CD4-positive, alpha-beta T cell treated with Interleukin-21 for 1 hour (primary cell): ENCODE data around the gene A3GALT2.

Experiments used
- DNase-seq: peaks from one replicate; pipeline ENCODE4 v3.0.0-alpha.2; 2020

A3GALT2 gene

DNA sequence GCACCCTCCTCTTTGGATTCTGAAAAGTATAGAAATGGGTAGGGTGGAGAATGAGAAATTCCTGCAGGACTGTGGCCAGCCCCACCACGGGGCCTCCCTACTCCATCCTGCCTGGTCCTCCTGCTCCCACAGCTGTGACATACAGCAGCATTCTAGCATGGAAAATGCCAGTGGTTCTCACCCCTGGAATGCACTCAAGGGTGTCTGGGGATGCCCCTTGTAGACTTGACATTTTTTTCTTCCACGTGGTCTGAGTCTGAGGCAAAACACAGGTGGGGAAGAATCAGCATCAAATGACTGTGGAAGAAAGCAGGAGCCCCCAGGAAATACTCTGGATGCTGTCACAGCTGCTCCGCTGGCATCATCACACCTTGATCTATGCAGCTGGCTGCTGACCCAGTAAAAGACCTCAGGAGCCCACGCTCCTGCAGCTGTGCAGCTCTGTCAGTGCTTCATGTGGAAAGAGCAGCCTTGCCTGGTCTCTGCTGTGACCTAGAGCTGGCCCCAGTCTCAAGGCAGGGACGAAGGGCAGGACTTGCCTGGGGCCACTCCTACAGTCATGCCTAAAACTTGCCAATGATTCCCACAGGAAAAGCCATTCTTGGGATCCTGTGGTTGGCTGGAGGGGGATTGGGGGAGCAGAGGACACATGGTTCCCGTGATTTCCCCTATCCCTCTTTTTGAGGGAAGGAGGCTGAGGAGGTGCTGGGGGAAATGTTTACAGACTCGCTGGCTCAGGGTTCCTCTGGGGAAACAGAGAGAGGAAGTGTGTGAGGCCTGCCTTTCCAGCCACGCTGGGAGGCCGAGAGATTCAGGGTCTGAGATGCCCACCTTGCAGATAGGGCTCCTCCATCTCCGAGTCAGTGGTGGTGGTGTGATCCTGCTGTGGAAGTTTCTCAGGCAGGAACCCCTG, 10.8 kb upstream of the A3GALT2 start:
- DNase-seq = no peak

DNA sequence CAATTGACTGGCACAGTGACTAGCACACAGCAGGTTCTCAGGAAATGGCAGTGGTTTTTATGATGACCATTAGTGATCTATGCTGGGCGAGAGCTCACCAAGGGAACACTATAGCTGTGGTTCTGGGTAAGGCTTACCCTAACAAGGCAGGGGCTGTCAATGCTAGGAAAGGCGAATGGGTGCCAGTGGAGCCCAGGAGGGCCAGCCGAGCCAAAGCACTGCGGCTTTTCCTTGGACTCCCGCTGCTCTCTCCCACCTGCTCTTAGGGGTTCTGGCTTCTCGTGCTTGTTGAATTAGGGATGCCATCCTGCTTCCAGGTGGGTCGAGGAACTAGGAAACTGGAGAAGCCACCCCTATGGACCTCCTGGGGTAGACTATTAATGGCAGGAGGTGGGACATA, 10.0 kb upstream of the A3GALT2 start:
- DNase-seq = no peak

DNA sequence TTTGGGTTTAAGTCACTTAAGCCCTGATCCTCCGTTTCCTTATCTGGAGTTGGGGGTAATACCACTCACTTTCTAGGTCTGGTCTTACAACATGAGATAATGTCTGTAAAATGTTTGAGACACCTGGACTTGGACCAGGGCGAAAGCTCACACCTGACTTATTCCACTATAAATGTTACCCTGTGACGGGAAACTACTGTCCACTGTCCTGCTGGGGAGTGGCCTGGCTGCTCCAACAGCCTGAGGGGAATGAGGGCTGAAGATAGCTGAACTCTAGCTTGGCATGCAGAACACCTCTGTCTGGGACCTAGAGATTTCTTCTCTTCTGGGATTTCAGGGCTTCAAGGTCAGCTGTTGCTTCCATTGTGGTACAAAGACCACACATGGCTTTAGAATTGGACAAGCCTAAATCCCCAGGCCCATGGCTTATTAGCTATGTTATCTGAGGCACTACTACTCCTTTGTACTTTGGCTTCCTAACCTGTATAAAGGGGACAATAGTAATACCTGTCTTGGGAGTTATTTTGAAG, 9.5 kb upstream of the A3GALT2 start:
- DNase-seq = no peak

DNA sequence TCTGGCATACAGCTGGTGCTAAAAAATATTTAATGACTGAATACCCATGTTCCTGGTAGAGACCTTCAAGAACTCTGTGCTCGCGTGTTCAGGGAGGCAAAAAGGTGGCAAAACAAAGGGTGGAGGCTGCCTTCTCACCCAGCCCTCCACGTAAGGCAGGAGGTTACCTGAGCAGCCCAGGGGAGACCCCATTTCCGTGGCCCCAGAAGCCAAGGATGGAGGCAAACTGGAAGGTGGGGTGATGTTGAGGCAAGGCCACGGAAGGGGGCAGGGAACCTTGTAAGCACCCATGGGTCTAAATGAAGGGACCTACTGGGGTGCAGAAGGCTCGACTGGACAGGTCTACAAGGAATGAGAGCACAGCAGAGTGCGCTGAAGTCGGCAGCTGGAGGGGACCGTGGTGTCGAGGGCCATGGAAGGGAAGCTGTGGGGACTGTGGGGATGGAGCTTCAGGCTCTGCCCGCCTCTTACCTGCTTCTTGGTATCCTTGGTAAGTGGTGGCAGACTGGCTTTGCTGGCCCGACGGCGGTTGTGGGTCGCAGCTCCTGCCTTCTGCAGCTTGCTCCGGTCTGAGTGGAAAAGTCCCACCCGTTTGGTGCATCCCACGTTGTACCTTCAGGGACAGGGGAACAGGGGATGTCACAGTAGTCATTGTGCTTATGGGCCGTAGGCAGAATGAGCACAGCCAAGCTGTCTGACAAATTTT, 8.9 kb upstream of the A3GALT2 start:
- DNase-seq = no peak

DNA sequence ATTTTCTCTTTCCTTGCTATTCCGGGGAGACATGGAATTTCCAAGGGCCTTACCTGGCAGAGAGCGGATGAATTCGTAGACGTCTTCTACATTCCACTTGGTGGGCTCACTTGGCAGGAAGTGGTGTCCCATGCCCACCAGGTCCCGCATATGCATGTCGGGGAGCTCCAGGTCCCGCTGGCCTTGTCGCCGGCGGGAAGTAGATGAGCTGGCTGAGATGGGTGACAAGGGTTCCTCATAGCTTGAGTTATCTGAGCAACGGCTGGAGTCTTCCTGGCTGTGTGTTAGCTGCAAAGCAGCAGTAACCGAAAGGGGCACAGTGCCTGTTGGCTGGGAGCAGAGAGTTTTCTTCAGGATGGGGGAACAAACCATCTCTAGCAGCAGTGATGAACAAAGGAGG, 7.9 kb upstream of the A3GALT2 start:
- no peak for DNase-seq

DNA sequence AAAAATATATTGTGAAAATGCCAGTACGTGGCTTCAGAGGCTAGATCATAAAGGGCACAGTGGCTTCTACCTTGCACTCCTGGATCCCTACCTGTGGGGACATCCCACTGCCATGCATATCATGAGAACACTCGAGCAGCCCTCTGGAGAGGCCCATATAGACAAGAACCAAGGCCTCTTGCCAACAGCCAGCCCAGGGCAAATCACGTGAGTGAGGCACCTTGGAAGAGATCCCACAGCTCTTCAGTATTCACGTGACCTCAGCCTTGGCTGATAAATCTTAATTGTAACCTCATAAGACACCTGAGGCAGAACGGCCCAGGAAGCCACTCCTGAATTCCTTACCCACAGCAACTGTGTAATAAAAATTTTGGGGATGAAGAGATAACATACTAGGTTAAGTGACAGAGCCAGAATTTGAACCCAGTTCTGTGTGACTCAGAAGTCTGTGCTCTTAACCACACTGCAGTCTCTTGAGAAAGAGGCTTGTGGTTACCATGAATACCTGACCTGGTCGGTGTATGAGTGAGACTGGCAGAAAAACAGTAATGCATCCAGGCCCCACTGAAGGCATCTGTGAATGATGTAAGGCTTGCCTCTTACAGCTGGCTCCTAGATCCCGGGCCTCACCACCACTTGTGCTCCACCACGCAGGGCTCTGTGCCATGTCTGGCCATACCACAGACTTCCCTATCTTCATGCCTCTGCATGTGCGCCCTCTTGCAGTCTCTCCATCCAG, 6.9 kb upstream of the A3GALT2 start:
- DNase-seq = no peak

DNA sequence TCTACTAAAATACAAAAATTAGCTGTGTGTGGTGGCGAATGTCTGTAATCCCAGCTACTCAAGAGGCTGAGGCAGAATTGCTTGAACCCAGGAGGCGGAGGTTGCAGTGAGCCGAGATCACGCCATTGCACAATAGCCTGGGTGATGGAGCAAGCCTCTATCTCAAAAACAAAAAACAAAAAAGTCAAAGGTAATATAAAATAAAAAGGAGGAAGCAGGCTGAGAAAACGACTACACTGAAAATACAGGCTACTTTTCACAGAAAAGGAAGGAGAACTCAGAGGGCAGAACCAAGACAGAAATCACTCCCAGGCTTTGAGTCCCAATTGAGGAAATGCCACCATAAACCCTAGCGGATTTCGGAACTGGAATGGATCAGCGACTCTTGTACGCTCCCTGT, 5.9 kb upstream of the A3GALT2 start:
- no peak for DNase-seq

DNA sequence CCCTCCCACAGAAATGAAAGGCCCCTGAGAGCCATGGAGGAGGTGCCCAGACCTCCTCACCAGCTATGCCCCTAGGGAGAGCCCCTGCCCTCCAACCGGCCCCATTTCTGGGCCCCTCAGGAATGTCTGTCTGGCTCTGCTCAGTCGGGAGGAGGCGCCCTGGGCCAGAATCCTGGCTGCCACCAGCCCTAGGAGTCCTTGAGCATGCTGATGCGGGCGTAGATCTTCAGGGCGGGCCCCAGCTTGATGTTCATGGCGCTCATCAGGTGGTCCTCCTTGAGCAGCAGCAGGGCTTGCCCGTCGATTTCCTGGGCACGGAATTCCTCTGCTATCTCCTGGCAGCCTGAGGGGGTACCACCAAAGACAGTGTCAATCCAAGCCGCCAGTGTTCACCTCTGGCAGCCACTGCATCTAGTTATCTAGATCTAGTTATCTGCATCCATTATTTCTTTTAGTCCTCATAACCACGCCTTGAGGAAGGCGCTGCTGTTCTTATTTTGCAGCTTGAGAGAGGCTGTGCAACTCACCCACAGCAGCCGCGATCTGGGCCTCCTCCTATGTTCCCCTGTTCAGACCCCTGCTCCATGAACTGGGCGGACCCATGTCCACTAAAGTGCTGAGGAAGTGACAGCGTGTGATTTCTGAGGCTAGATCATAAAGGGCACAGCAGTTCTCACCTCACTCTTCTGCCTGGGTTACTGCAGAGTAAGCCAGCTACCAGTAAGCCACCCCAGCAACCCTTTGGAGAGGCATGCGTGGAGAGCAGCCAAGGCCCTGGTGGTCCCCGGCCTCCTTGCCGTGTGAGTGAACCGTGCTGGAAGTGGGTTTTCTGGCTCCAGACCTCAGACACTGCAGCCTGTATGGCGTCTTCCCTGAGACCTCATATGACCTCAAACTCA, 4.0 kb upstream of the A3GALT2 start:
- no peak for DNase-seq

DNA sequence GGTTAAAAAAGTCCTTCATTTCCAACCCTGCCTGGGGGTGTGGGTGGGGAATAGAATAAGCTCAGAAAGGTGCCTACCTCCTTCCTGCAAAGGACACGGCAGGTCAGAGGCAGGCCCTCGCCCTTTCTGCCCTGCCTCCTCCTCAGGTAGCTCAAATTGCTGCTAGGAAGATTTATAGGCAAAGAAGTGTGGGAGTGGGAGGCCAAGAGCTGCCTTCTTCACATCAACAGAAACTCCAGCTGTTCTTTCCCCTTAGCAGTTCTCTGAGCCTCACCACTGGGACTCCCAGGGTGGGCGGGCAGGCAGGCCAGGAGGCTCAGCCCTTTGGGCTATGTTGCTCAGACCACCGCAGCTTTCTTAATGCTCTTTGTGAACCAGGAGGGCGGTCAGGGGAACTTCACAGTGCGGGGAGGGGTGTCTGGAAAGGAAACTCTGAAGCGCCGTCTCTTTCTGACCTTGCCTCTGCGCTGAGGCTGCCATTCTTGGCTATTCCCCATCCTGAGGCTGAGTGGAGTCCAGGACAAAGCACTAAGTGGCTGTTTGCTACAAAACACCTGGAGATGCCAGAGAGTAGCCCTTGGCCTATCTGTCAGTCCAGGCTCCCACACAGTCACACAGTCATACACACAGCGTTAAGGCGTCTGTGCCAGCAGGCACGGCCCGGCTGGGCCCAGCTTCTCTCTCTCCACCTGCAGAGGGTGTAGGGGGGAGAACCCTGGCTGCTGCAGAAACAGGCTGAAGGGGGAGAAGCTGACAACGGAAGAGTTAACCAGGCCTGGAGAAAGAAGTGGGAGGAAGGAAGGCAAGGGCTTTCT, 3.0 kb upstream of the A3GALT2 start:
- no peak for DNase-seq

DNA sequence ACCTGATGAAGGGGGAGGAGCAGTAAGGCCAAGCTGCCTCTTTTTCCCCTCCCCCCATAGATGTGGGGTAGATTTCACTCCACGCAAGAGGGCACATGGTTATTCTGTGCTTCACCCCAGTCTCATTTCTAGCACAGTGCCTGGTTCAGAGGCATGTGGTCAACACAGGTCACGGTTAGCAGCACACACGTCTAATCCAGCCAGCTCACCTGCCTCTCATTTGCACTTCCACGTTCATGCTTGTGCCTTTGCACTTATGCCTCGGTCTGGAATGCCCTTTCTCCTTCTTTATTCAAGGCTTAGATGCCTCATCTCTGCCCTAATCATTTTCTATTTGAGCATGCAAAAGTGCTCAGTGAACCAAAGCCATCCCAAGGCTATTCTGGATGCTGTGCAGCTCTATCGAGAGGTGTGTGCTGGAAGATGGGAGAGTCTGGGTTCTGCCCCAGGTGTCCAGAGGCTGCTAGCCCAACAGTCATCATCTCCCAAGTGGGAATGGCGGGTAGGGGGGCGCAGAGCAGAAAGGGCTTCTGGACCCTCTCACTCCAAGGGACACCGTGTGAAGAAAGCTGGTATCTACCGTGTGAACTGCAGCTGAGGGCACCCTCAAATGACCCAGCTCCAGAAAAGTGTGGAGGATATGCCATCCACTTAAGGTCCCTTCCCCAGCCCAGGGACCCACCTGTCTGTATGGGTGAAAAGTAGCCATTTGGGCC, 2.1 kb upstream of the A3GALT2 start:
- no peak for DNase-seq

DNA sequence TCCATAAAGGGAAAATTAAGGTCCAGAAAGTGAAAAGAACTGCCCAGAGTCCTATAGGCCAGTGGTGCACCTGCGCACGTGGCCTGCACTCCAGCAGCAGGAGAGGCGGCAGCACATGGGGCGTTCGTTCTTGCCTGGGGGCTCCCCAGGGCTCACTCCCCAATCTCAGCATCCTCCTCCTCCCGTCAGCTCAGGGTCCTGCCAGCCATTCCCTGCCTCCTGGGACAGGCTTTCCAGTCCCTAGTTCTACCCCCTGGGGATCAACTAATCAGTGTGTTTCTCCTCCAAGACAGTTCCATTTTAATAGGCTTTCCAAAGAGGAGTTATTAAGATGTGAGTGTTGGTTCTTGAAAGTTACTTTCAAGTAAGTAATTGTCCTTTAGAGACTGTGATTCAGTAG, 1.2 kb upstream of the A3GALT2 start:
- no peak for DNase-seq

DNA sequence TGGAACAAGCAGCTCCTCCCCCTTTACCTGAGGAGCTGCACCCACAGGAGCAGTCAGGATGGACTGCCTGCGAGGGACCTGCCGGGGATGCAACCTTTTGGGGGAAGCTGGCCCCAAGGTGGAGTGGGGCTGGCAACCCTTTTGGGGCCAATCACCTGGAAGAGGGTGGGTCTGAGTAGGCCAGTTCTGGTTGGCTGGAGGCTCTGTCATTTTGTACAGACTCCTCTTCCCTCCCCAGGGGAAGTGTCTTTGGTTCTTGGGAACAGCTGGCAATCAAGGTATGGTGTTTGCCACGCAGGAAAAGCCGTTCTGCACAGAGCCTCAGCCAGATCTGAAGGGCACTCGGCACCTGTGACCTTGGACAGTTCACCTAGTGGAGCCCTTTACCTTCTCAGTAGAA, 280 bp upstream of the A3GALT2 start:
- DNase-seq = no peak

DNA sequence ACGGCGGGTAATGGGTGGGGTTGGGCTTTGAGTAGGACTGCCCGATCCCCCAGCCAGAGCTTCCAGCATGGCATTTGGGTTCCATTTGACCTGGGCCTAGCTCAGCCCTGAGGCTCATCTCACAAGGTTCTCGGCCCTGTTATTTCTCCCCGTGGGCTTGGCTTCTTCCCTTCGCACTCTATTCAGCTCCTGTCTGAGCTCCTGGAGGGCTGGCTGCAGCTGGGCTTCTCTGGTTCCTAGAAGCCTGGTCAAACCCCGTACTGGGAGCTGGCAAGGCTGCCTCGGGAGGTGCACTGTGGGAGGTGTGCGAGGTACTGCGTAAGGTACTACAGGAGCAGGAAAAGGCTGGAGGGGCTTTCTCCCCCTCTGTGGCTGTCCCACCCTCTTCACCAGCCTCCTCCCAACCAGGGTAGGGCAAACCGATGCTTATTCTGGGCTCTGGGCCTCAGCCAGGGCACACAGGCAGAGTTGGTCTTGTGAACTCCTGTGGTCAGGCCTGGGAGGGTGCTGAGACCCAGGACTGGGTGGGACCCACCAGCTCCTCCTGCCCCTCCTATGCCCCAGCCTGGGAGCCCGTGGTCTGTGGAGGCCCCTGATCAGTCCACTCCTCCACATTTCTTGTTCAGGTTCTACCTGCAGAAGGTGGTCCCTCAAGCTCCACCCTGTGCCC, 814 bp downstream of the A3GALT2 start:
- DNase-seq = no peak

DNA sequence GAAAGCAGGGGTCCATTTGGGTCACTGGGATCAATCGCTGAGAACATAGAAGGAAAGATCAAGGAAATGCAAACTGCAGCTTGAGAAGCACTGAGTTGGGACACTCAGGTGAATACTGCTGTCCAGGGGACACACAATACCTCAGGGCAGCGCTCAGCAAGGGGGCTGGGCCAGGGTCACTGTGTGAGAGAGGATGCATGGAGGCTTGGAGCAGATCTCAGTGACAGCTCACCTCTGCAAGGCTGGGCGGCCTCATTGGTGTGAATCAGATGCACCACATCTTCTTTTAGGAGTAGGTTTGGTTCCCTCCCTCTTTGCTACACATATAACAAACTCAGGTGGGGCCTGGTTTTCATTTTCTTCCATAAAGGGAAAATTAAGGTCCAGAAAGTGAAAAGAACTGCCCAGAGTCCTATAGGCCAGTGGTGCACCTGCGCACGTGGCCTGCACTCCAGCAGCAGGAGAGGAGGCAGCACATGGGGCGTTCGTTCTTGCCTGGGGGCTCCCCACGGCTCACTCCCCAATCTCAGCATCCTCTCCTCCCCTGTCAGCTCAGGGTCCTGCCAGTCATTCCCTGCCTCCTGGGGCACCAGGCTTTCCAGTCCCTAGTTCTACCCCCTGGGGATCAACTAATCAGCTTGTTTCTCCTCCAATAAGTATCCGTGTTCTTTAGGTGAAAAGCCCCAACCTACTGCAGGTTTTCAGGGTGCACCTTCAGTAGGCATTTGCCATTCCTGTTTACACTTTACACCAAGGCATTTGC, 1.5 kb downstream of the A3GALT2 start:
- DNase-seq = no peak

DNA sequence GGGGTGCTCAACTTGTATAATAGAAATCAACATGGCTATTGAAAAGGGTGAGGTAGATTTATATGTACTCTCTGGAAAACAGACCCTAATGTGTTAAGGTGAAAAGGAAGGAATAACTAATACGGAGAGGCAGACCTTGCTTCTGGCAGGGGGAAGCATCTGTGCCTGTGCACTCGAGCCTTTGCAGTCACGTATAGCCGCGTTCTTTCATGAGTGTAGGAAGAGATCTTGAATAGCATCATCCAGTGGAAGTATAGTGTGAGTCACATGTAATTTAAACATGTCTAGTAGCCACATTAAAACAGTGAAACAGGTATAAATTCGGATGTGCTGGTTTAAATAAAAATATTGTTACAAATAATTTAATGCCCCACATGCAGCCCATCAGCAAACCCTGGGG, 3.0 kb downstream of the A3GALT2 start:
- no peak for DNase-seq

DNA sequence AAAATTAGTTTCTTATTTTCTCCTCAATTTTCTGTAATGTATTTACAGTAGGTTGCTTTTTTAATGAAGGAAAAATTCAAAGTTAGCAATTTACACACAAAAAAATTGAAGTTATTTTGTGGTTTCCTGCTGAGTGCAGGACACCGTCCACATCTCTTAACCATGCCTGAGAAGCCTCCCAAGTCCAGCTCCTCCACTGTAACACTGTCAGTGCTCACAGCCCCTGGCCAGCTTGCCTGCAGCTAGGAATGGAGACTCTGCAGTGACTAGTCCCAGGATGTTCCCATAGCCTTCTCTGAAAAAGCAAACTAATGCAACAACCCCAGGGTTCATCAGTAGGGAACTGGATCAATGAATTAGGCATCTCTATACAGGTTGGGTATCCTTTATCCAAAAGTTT, 3.5 kb downstream of the A3GALT2 start:
- DNase-seq = no peak

DNA sequence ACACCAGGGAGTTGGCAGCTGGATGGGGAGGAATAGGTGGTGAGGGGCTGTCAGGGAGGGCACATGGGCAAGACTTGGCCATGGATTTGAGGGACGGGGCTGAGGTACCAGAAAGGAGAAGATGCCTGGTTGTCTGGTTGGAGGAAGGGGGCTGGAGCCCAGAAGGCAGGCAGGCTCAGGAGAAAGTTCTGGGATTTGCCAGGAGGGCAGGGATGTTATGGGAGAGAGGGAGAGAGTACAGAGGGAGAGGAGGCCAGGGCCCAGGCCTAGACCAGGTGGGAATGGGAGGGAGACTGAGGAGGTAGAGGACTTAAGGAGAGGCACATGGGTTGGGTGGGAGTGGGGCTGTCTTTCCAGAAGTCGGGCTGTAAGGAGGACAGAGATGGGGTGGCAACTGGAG, 4.3 kb downstream of the A3GALT2 start:
- DNase-seq = no peak

DNA sequence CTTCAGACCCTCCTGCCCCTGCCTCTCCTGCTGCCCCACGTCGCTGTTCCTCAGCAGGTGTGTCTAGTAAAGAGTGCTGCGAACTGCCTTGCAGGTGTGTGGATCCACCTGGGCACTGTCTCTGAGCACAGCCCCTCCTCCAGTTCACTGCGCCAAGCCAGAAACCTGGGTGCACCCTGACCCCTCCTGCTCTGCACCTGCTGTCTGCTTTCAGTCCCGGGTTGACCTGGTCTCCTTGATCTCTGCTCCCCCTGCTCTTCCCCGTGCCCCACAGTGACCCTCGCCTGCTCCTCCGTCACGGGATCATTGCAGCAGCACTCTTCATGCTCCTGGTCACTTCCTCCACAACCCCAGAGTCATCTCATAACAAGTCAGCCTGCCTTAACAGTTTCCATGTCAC, 6.5 kb downstream of the A3GALT2 start:
- DNase-seq = no peak

DNA sequence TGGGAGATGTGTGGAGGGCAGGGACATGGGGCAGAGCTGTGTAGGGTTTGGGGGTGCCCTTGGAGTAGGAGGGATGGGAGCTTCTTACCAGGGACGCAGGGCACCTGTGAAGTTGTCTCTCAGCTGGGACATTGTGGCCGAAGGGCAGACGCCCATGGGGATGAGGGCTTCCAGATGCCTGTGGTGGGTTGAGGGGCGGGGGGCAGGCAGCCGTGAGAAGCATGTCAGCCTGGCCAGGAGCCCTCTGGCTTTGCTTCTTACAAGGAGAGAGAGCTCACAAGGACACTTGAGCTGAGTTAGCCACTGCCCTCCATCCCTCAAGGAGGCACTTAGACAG, 8.5 kb downstream of the A3GALT2 start:
- DNase-seq = no peak
